Stimulated activated CD8-positive, alpha-beta memory T cell treated with anti-CD3 and anti-CD28 coated beads, Interleukin-15, amount 100 ng/mL, for 48 hours (primary cell): Measurements from ENCODE around the gene SRL.
"Not testable (repeated sequence)": the region's sequence is repeated elsewhere in the genome, so short reads cannot be mapped to it uniquely, and the experiment has no call there.

Source experiments
- DNase-seq, 2 donors: peaks; one replicate each; pipeline ENCODE4 v3.0.0-alpha.2; 2020; ENCODE audit warnings: low read depth in 2 of 2

Gene SRL

DNA sequence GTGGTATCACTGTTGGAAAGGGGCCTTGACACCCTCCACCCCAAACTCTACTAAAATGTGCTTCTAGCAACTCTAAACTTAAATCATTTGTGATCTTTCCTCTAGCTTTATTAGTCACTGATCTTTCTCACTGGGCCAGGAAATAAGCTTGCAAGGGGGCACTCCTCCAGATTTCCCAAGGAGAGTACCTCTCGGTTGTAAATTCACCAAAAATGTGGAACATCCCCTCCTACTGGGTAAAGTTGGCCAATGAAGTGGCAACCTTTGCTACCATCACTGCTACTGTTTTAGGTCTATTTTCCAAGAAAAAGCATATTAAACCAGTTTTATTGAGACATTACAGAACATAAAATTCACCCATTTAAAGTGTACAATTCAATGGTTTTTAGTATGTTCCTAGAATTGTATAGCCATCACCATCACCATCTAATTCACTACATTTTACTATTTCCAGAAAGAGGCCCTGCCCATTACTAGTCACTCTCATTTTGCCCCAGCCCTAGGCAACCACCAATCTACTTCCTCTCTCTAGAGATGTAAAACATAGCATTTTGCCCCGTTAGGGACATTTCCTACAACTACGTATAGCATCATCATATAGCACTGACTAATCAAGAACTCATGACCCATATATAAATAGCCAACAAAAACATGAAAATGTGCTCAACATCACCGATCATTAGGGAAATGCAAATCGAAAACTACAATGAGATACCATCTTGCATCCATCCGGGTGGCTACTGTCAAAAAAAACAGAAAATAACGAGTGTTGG, 81.0 kb downstream of the SRL start:
- DNase-seq = no peak

DNA sequence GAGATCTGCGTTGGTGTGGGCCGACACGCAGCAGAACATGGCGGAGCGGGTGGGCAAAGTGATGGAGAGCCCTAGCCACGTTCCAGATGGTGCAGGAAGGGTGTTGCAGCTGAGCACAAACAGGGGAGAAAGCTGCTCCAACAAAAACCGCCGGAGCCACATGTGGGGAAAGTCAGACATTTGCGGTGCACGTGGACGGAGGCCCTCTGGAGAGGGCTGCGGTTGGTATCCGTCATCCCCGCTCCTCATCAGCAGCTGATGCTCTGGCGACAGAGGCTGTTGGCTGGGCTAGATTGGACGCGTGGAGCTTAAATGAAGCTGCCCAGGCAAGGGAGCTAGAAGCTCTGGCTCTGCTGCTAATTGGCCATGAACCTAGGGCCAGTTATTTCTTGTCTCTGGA, 82.2 kb downstream of the SRL start:
- no peak for DNase-seq

DNA sequence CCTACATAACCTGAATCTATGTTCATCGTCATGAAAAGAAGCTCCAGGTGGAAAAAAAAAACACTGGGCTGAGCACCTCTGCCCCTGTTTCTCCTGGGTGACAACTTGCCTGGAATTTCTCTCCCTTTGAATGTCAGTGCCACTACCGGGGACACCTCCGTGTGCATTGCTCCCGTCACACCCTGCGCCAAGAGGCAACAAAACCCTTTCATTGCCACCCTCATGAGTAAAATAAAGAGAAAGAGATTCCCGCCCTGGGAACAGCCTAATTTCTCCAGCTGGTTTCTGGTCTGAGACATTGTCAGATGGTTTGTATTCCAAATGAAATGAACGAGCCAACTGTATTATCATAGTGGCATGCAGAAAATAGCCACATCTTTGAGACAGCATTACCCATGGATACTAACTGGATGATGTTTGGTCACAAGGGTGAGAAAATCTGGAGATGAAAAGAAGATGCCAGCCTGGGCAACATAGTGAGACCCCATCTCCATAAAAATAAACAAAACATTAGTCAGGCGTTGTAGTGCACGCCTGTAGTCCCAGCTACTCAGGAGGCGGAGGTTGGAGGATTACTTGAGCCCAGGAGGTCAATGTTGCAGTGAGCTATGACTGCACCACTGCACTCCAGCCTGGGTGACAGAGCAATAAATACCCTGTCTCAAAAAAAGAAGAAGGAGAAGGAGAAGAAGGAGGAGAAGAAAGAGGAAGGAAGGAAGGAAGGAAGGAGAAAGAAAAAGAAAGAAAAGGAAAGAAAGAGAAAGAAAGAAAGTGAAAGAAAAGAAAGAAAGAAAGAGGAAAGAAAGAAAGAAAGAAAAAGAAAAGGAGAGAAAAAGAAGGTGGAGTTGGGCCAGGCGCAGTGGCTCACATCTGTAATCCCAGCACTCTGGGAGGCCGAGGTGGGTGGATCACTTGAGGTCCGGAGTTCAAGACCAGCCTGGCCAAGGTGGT, 83.5 kb downstream of the SRL start:
- DNase-seq = no peak

- no peak for DNase-seq
Measured at GRCh38 chr16:4157376-4157825, 84.5 kb downstream of the SRL start.

DNA sequence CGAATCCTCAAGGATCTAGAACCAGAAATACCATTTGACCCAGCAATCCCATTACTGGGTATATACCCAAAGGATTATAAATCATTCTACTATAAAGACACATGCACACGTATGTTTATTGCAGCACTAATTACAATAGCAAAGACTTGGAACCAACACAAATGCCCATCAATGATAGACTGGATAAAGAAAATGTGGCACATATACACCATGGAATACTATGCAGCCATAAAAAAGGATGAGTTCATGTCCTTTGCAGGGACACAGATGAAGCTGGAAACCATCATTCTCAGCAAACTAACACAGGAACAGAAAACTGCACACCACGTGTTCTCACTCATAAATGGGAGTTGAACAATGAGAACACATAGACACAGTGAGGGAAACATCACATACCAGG, 85.4 kb downstream of the SRL start:
- not testable (repeated sequence) for DNase-seq

- DNase-seq = not testable (repeated sequence)
Measured at GRCh38 chr16:4153364-4153763, 88.5 kb downstream of the SRL start.

- no peak for DNase-seq
Measured at GRCh38 chr16:4152267-4152666, 89.6 kb downstream of the SRL start.

- no peak for DNase-seq
Measured at GRCh38 chr16:4147236-4147635, 94.6 kb downstream of the SRL start.

- DNase-seq = no peak
Measured at GRCh38 chr16:4142268-4142667, 99.6 kb downstream of the SRL start.

DNA sequence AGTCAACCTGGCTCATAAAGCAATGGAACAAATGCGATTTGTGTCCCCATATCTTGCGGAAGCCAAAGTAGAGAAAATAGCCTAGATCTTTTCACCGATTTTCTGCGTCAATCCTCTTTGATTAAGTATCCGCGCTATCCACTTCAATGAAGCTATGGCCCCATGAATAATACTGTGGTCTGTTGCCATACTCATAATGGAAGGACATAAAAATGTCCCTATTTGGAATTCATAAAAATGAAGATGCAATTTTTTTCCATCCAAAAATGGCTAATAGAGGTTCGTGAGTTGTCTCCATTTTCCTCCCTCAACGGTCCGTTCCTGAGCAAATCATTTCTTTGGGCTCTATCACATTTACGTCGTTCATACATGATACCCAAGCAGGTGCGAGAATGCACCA, 100.3 kb downstream of the SRL start:
- no peak for DNase-seq

DNA sequence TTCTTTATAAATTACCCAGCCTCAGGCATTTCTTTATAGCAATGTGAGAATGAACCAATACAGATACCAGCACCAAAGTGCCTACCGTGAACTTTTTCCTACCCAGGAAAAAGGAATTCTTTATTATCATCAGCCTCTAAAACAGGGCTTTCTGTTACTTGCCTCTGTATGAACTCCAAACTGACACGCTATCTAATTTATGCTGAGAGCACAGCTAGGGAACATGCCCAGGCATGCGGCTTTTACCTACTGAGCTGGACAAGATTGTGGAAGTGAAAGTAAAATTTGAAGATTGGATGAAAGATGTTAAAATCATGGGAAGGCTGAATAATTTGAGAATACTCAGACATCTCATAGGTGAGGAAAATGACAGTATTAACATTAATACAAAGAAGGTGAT, 101.2 kb downstream of the SRL start:
- DNase-seq = no peak

DNA sequence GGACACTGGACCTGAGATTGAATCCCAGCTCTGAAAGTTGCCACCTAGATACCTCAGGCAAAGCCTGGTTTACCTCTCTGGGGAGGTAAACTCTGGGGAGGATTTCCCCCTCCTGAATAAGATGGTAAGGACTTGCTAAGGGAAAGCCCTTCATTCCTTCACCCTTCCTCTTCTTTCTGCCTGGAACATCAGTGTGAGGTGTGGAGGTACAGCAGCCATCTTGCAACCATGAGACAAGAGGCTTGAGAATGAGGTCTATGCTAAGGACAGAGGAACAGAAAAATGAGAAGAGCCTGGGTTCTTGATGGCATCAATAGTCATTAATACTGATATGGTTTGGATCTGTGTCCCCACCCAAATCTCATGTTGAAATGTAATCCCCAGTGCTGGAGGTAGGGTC, 101.9 kb downstream of the SRL start:
- DNase-seq = no peak
